Neuronal stem cell (in vitro differentiated cells): ENCODE data around the gene NFKB1.
"Not testable (repeated sequence)": the region's sequence is repeated elsewhere in the genome, so short reads cannot be mapped to it uniquely, and the experiment has no call there.

ENCODE experiments used
- DNase-seq: peaks from one replicate; pipeline ENCODE4 v3.0.0-alpha.2; 2013; ENCODE audit warnings: low spot score
- H2AFZ ChIP-seq: one replicate; pipeline ENCODE4 v1.6.1; 2013; ENCODE audit warnings: mild to moderate bottlenecking, low read length, inconsistent platforms
- H2AK5ac ChIP-seq: 2 replicates; pipeline ENCODE4 v1.6.1; 2013; ENCODE audit warnings: low read depth, mild to moderate bottlenecking, inconsistent platforms, low read length, moderate library complexity, mixed read lengths
- H2BK120ac ChIP-seq: 2 replicates; pipeline ENCODE4 v1.6.1; 2013; ENCODE audit warnings: low read depth, mild to moderate bottlenecking, inconsistent platforms, low read length, moderate library complexity, mixed read lengths
- H2BK12ac ChIP-seq: one replicate; pipeline ENCODE4 v1.6.1; 2013; ENCODE audit warnings: low read length, inconsistent platforms
- H2BK15ac ChIP-seq: 2 replicates; pipeline ENCODE4 v1.6.1; 2013; ENCODE audit warnings: mild to moderate bottlenecking, low read length, inconsistent platforms, mixed read lengths
- H2BK5ac ChIP-seq: one replicate; pipeline ENCODE4 v1.6.1; 2013; ENCODE audit warnings: inconsistent platforms, mild to moderate bottlenecking, low read length, moderate library complexity
- H3K14ac ChIP-seq: one replicate; pipeline ENCODE4 v1.6.1; 2013; ENCODE audit warnings: low read length, inconsistent platforms
- H3K18ac ChIP-seq: 2 replicates; pipeline ENCODE4 v1.6.1; 2013; ENCODE audit warnings: low read length, inconsistent platforms
- H3K23ac ChIP-seq: 2 replicates; pipeline ENCODE4 v1.6.1; 2013; ENCODE audit warnings: low read depth, mild to moderate bottlenecking, mixed read lengths, low read length, inconsistent platforms; ENCODE audit not compliant: poor library complexity
- H3K27ac ChIP-seq: replicated peaks from 3 replicates; pipeline ENCODE4 v1.5.1; 2013; ENCODE audit warnings: low read length, inconsistent platforms
- H3K27me3 ChIP-seq, 3 experiments: 2 replicates each; pipeline ENCODE4 v1.6.1; 2013; ENCODE audit warnings: low read length in 3 of 3, mild to moderate bottlenecking in 2 of 3, inconsistent platforms in 1 of 3, low read depth in 1 of 3, mixed read lengths in 1 of 3, moderate library complexity in 1 of 3; ENCODE audit not compliant: control insufficient read depth in 3 of 3, insufficient read depth in 3 of 3
- H3K36me3 ChIP-seq, 2 donors: replicated peaks in 1 of 2; 2 replicates each; pipeline ENCODE4 v1.6.1; 2013; ENCODE audit warnings: low read length in 2 of 2; ENCODE audit not compliant: control insufficient read depth in 2 of 2, insufficient read depth in 2 of 2
- H3K4ac ChIP-seq: 2 replicates; pipeline ENCODE4 v1.6.1; 2013; ENCODE audit warnings: inconsistent platforms, mild to moderate bottlenecking, low read length, moderate library complexity
- H3K4me1 ChIP-seq, 2 donors: 1 replicate in 1 of 2; 2 replicates in 1 of 2; pipeline ENCODE4 v1.6.1; 2013; ENCODE audit warnings: low read length in 2 of 2, low read depth in 1 of 2; ENCODE audit not compliant: control insufficient read depth in 2 of 2, insufficient read depth in 1 of 2
- H3K4me2 ChIP-seq: one replicate; pipeline ENCODE4 v1.6.1; 2013; ENCODE audit warnings: mild to moderate bottlenecking, low read length, inconsistent platforms; ENCODE audit not compliant: insufficient read depth, poor library complexity, severe bottlenecking
- H3K4me3 ChIP-seq, 2 donors: 2 replicates each; pipeline ENCODE4 v1.5.1; 2013; ENCODE audit warnings: low read length in 2 of 2, mild to moderate bottlenecking in 2 of 2, inconsistent platforms in 1 of 2, moderate library complexity in 1 of 2
- H3K79me1 ChIP-seq: one replicate; pipeline ENCODE4 v1.6.1; 2013; ENCODE audit warnings: low read depth, mild to moderate bottlenecking, inconsistent platforms, low read length, moderate library complexity
- H3K9ac ChIP-seq: one replicate; pipeline ENCODE4 v1.6.1; 2013; ENCODE audit warnings: mild to moderate bottlenecking, low read depth, low read length, inconsistent platforms; ENCODE audit not compliant: poor library complexity
- H3K9me3 ChIP-seq, 2 donors: replicated peaks in 1 of 2; 2 replicates each; pipeline versions ENCODE3 to v1.6.1; 2013; ENCODE audit warnings: low read length in 2 of 2, mild to moderate bottlenecking in 2 of 2, inconsistent platforms in 1 of 2, low read depth in 1 of 2, mixed read lengths in 1 of 2, moderate library complexity in 1 of 2; ENCODE audit not compliant: control insufficient read depth in 2 of 2, insufficient read depth in 1 of 2
- H4K8ac ChIP-seq: one replicate; pipeline ENCODE4 v1.6.1; 2013; ENCODE audit warnings: low read depth, mild to moderate bottlenecking, inconsistent platforms, low read length, moderate library complexity
- H4K91ac ChIP-seq: one replicate; pipeline ENCODE4 v1.6.1; 2013; ENCODE audit warnings: low read length, low read depth, mild to moderate bottlenecking, inconsistent platforms; ENCODE audit not compliant: poor library complexity
- WGBS, 2 donors: extraction: QIAGEN DNeasy Blood & Tissue Kit; methylation state at CpG; one replicate each; pipeline ENCODE4 v1.1.7; 2013; ENCODE audit warnings: missing lambda C conversion rate in 2 of 2, mixed read lengths in 1 of 2; ENCODE audit not compliant: insufficient read length in 2 of 2, insufficient replicate concordance in 1 of 2; ENCODE audit errors: extremely low coverage in 2 of 2; 5-methylcytosine and 5-hydroxymethylcytosine counted together

NFKB1 gene

GRCh38 chr4:102477657-102478056 is 23.5 kb upstream of the NFKB1 start:
- Histone ChIP-seq H2BK120ac (no peak overlapping the region), H2AK5ac (no peak overlapping the region), H3K4me1 (no peaks in the 10 kb centered on the region), H3K9ac (no peak overlapping the region), H3K27me3 (no peaks in the 10 kb centered on the region), H3K27ac (no peak overlapping the region), H2BK5ac (no peak overlapping the region), H2BK15ac (no peak overlapping the region), H2BK12ac (no peak overlapping the region), H3K9me3 (no peaks in the 10 kb centered on the region), H4K91ac (no peak overlapping the region), H3K18ac (no peak overlapping the region), H2AFZ (peak overlapping the region; percentile 75), H3K79me1 (no peaks in the 10 kb centered on the region), H3K4me2 (no peak overlapping the region), H3K36me3 (no peaks in the 10 kb centered on the region), H3K4me3 (no peak overlapping the region), H3K4ac (no peak overlapping the region), H3K14ac (no peak overlapping the region), H4K8ac (no peak overlapping the region), H3K23ac (no peak overlapping the region)
- no CpG with 5 or more reads among the region's 3 CpGs for WGBS, 2 donors
- no peak for DNase-seq

GRCh38 chr4:102478186-102478585 is 23.0 kb upstream of the NFKB1 start:
- Histone ChIP-seq H3K36me3 (no peaks in the 10 kb centered on the region), H3K4me3 (no peak overlapping the region), H3K9me3 (no peaks in the 10 kb centered on the region), H3K79me1 (no peaks in the 10 kb centered on the region), H3K27me3 (no peaks in the 10 kb centered on the region), H2BK12ac (no peak overlapping the region), H3K18ac (no peak overlapping the region), H2BK15ac (no peak overlapping the region), H3K23ac (no peak overlapping the region), H2BK120ac (no peak overlapping the region), H3K4me1 (no peaks in the 10 kb centered on the region), H3K4me2 (no peak overlapping the region), H4K91ac (no peak overlapping the region), H3K4ac (no peak overlapping the region), H2AK5ac (no peak overlapping the region), H3K14ac (no peak overlapping the region), H4K8ac (no peak overlapping the region), H2BK5ac (no peak overlapping the region), H3K9ac (no peak overlapping the region), H2AFZ (peak overlapping the region; percentile 75), H3K27ac (no peak overlapping the region)
- DNase-seq: no peak
- WGBS, 2 donors: no CpG with 5 or more reads among the region's 7 CpGs

GRCh38 chr4:102479832-102480231 is 21.3 kb upstream of the NFKB1 start:
- not testable (repeated sequence) for H4K8ac ChIP-seq, H3K4me2 ChIP-seq, DNase-seq, H3K27ac ChIP-seq, H3K18ac ChIP-seq, H3K9ac ChIP-seq, H3K4me3 ChIP-seq, H2BK120ac ChIP-seq, H3K9me3 ChIP-seq, H3K23ac ChIP-seq, H3K79me1 ChIP-seq, H4K91ac ChIP-seq, H3K4me1 ChIP-seq, H3K36me3 ChIP-seq, H3K14ac ChIP-seq, H2BK5ac ChIP-seq, H2BK15ac ChIP-seq, H2AFZ ChIP-seq, H3K4ac ChIP-seq, H2AK5ac ChIP-seq, H2BK12ac ChIP-seq, H3K27me3 ChIP-seq
- no CpG with 5 or more reads among the region's 2 CpGs for WGBS, 2 donors

- Histone ChIP-seq H3K27ac (no peak overlapping the region), H3K18ac (peak overlapping the region; percentile 17), H3K14ac (no peak overlapping the region), H4K91ac (no peak overlapping the region), H3K4me3 (peak overlapping the region in 1 of 2 donors; percentile 64), H3K4ac (no peak overlapping the region), H2BK5ac (no peak overlapping the region), H3K4me1 (no peaks in the 10 kb centered on the region), H4K8ac (no peak overlapping the region), H2BK12ac (peak overlapping the region; percentile 10), H3K9me3 (no peaks in the 10 kb centered on the region), H2AK5ac (no peak overlapping the region), H3K79me1 (no peaks in the 10 kb centered on the region), H2AFZ (no peak overlapping the region), H3K4me2 (no peak overlapping the region), H3K36me3 (no peaks in the 10 kb centered on the region), H2BK15ac (no peak overlapping the region), H3K27me3 (no peaks in the 10 kb centered on the region), H2BK120ac (no peak overlapping the region), H3K23ac (no peak overlapping the region), H3K9ac (no peak overlapping the region)
- WGBS, 2 donors: no CpG with 5 or more reads among the region's 17 CpGs
- no peak for DNase-seq
Measured at GRCh38 chr4:102483120-102483519, 18.0 kb upstream of the NFKB1 start.
